ENCODE results near the gene HHAT. TPM values are rescaled to one million over a fixed set of nuclear protein-coding genes. Genes with fewer than 3 reads are reported as not detected.

Gene HHAT
- polyA plus RNA-seq, 1 donor (not counting 4 experiments of a cell fraction or from before 2014, with no cell fraction given) = 3.8 TPM

GRCh38 chr1:210301615-210302000 lies 27.1 kb upstream of the HHAT start:
- H3K4me2 ChIP-seq (ENCODE audit: control insufficient read depth, extremely low read depth, insufficient read depth, low read depth, low read length) = no peak overlapping the region
- dilution Hi-C loops (cut with MboI; ENCODE audit: extremely low pct_ligation_motif_present, low sequenced_read_pairs) = no loop called here
- no peak for FAIRE-seq

GRCh38 chr1:210302501-210302900 lies 26.2 kb upstream of the HHAT start:
- H3K9ac ChIP-seq (ENCODE audit: control insufficient read depth, extremely low read depth, insufficient read depth, low read length) = no peak overlapping the region
- FAIRE-seq (no peak), DNase-seq (ENCODE audit: low read depth, low spot score) (no peak)
- peaks cover 13% of the 10 kb centered on the region for H3K4me1 ChIP-seq (ENCODE audit: control insufficient read depth, extremely low read depth, insufficient read depth, low read length)
- H3K9me1 ChIP-seq (ENCODE audit: control insufficient read depth, extremely low read depth, insufficient read depth, low read length) = no peaks in the 10 kb centered on the region
- no peaks in the 10 kb centered on the region for H3K79me2 ChIP-seq (ENCODE audit: control insufficient read depth, insufficient read depth, low read length)
- H2AFZ ChIP-seq (ENCODE audit: control insufficient read depth, low read length) = no peak overlapping the region
- dilution Hi-C loops (cut with MboI; ENCODE audit: extremely low pct_ligation_motif_present, low sequenced_read_pairs) = no loop called here
- no peaks in the 10 kb centered on the region for H3K36me3 ChIP-seq (ENCODE audit: control insufficient read depth in 2 of 2, extremely low read depth in 1 of 2, insufficient read depth in 2 of 2, low read length in 2 of 2)
- no peak overlapping the region for H3K4me2 ChIP-seq (ENCODE audit: control insufficient read depth, extremely low read depth, insufficient read depth, low read depth, low read length)
- no peaks in the 10 kb centered on the region for H3K9me3 ChIP-seq (ENCODE audit: control insufficient read depth, low read depth, low read length)
- no peak overlapping the region for H3K27ac ChIP-seq (ENCODE audit: control insufficient read depth, insufficient read depth, low read length)
- H3K4me3 ChIP-seq (ENCODE audit: control insufficient read depth in 2 of 3, extremely low read depth in 1 of 3, insufficient read depth in 2 of 3, low read depth in 1 of 3, low read length in 3 of 3) = no peak overlapping the region
- H3K27me3 ChIP-seq (ENCODE audit: control insufficient read depth, extremely low read depth, insufficient read depth, low read length) = no peaks in the 10 kb centered on the region
- TF ChIP-seq CTCF (optimal IDR thresholded peaks at IDR 0.05 in 1 of 3, IDR thresholded peaks at IDR 0.05 in 1 of 3, conservative IDR thresholded peaks at IDR 0.05 in 1 of 3; ENCODE audit: extremely low read depth in 1 of 3, insufficient read depth in 2 of 3, low read length in 3 of 3) (no peak), EZH2 (IDR thresholded peaks at IDR 0.05; ENCODE audit: low read length) (no peak)
- H4K20me1 ChIP-seq (ENCODE audit: control insufficient read depth, extremely low read depth, insufficient read depth, low read length) = no peaks in the 10 kb centered on the region

More at GRCh38 chr1:210301615-210302000, 27.1 kb upstream of the HHAT start:
- Histone ChIP-seq H3K36me3 (ENCODE audit: control insufficient read depth in 2 of 2, extremely low read depth in 1 of 2, insufficient read depth in 2 of 2, low read length in 2 of 2) (no peaks in the 10 kb centered on the region), H3K9ac (ENCODE audit: control insufficient read depth, extremely low read depth, insufficient read depth, low read length) (no peak overlapping the region), H2AFZ (ENCODE audit: control insufficient read depth, low read length) (no peak overlapping the region), H3K9me3 (ENCODE audit: control insufficient read depth, low read depth, low read length) (no peaks in the 10 kb centered on the region), H3K9me1 (ENCODE audit: control insufficient read depth, extremely low read depth, insufficient read depth, low read length) (no peaks in the 10 kb centered on the region), H3K4me3 (ENCODE audit: control insufficient read depth in 2 of 3, extremely low read depth in 1 of 3, insufficient read depth in 2 of 3, low read depth in 1 of 3, low read length in 3 of 3) (no peak overlapping the region), H4K20me1 (ENCODE audit: control insufficient read depth, extremely low read depth, insufficient read depth, low read length) (no peaks in the 10 kb centered on the region), H3K27ac (ENCODE audit: control insufficient read depth, insufficient read depth, low read length) (no peak overlapping the region), H3K4me1 (ENCODE audit: control insufficient read depth, extremely low read depth, insufficient read depth, low read length) (peaks cover 13% of the 10 kb centered on the region), H3K79me2 (ENCODE audit: control insufficient read depth, insufficient read depth, low read length) (no peaks in the 10 kb centered on the region), H3K27me3 (ENCODE audit: control insufficient read depth, extremely low read depth, insufficient read depth, low read length) (peaks cover 3% of the 10 kb centered on the region)
- TF ChIP-seq CTCF (optimal IDR thresholded peaks at IDR 0.05 in 1 of 3, IDR thresholded peaks at IDR 0.05 in 1 of 3, conservative IDR thresholded peaks at IDR 0.05 in 1 of 3; ENCODE audit: extremely low read depth in 1 of 3, insufficient read depth in 2 of 3, low read length in 3 of 3) = no peak
- no peak for TF ChIP-seq EZH2 (IDR thresholded peaks at IDR 0.05; ENCODE audit: low read length)
- no peak for DNase-seq (ENCODE audit: low read depth, low spot score)
